PC-9 (cell line): ENCODE data around the gene MEIS2.

Experiments
- CTCF ChIP-seq: fragments of 200-600 bp; sonication (generic); conservative IDR thresholded peaks from 2 replicates; pipeline ENCODE4 v1.6.1; 2017; ENCODE audit warnings: mixed run types, antibody characterized with exemption, mild to moderate bottlenecking, moderate library complexity
- EZH2 ChIP-seq: fragments of 200-600 bp; sonication (generic); IDR thresholded peaks from 2 replicates; pipeline ENCODE4 v1.8.0; 2017; ENCODE audit warnings: antibody characterized with exemption, low read depth

DNA sequence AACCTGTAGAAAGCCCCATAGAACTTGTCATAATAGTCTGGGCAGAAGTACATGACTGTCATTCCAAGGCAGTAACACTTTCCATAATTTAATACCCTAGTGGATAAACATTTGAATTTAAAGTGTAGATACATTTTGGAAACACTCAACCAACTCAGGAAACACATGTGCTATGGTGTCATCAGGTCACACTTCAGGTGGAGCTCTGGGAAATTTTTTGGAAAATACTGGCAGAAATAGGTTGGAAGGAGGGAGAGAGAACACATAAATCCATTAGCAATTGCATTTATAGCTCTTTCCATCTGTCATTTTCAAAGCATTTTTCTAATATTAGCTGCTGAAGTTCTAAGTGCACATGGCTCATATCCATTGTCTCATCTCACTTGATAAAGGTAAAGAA, 135.7 kb downstream of the MEIS2 start:
- TF ChIP-seq CTCF (no peak), EZH2 (no peak)
